ENCODE data around the gene TMEM208.

DNA sequence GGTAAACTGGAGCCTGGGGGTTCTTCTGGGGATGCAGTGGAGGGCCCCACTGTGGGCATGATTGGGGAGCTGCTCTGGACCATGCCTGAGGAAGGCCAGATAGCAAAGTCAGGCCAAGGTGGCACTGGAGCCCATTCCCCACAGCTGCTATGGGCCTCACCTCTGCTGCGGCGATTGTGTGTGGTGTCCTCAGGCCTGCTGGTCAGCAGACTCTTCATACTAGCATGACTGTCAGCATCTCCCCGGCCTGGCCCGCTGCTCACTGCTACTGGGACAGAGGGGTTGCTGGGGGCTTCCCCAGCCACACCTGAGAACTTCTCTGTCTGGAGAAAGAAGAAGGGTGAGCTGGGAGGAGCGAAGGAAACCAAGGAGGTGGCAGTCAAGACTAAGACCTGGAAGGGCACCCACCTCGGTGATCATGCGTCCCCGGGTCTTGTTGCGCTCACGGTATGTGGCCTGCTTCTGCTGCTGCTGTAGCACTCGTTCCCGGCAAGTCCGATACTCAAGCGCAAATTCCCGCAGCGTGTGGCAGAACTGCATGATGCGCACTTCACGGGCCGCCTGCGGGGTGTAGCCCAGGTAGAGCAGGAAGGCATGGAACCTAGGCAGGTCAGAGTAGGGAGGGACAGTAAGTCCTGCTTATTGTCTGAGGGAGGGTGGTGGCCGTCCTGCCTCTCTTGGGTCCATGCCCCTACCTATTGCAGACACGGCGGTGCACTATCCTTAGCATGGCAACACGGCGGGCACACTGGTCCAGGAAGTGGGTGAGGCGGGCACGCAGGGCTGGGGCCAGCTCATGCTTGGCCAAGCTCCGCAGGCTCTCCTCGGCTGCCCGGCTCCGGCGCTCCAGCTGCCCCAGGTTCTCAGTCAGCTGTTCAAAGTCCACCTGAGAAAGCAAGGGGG lies 3.2 kb downstream of the TMEM208 start:
- TF ChIP-seq, protein P1, sequence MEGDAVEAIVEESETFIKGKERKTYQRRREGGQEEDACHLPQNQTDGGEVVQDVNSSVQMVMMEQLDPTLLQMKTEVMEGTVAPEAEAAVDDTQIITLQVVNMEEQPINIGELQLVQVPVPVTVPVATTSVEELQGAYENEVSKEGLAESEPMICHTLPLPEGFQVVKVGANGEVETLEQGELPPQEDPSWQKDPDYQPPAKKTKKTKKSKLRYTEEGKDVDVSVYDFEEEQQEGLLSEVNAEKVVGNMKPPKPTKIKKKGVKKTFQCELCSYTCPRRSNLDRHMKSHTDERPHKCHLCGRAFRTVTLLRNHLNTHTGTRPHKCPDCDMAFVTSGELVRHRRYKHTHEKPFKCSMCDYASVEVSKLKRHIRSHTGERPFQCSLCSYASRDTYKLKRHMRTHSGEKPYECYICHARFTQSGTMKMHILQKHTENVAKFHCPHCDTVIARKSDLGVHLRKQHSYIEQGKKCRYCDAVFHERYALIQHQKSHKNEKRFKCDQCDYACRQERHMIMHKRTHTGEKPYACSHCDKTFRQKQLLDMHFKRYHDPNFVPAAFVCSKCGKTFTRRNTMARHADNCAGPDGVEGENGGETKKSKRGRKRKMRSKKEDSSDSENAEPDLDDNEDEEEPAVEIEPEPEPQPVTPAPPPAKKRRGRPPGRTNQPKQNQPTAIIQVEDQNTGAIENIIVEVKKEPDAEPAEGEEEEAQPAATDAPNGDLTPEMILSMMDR (IDR thresholded peaks at IDR 0.05): no peak
- no peak for TF ChIP-seq ZNF232 (CRISPR knock-in tag; IDR thresholded peaks at IDR 0.05)
- TF ChIP-seq NR3C1 (CRISPR knock-in tag; conservative IDR thresholded peaks at IDR 0.05; ENCODE audit: low read depth): no peak
- no peak for TF ChIP-seq ZNF138 (CRISPR knock-in tag; conservative IDR thresholded peaks at IDR 0.05)
- no peak for TF ChIP-seq FOXJ3 (CRISPR knock-in tag; IDR thresholded peaks at IDR 0.05; ENCODE audit: borderline replicate concordance)
- TF ChIP-seq FOXP1 (CRISPR knock-in tag; IDR thresholded peaks at IDR 0.05; ENCODE audit: borderline replicate concordance): no peak
- TF ChIP-seq, protein P2, sequence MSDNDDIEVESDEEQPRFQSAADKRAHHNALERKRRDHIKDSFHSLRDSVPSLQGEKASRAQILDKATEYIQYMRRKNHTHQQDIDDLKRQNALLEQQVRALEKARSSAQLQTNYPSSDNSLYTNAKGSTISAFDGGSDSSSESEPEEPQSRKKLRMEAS (CRISPR knock-in tag; IDR thresholded peaks at IDR 0.05): no peak
- no peak for TF ChIP-seq SMAD4 (CRISPR knock-in tag; IDR thresholded peaks at IDR 0.05)
- TF ChIP-seq, protein P3, sequence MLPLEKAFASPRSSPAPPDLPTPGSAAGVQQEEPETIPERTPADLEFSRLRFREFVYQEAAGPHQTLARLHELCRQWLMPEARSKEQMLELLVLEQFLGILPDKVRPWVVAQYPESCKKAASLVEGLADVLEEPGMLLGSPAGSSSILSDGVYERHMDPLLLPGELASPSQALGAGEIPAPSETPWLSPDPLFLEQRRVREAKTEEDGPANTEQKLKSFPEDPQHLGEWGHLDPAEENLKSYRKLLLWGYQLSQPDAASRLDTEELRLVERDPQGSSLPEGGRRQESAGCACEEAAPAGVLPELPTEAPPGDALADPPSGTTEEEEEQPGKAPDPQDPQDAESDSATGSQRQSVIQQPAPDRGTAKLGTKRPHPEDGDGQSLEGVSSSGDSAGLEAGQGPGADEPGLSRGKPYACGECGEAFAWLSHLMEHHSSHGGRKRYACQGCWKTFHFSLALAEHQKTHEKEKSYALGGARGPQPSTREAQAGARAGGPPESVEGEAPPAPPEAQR (CRISPR knock-in tag; IDR thresholded peaks at IDR 0.05): no peak
- TF ChIP-seq, protein P4, sequence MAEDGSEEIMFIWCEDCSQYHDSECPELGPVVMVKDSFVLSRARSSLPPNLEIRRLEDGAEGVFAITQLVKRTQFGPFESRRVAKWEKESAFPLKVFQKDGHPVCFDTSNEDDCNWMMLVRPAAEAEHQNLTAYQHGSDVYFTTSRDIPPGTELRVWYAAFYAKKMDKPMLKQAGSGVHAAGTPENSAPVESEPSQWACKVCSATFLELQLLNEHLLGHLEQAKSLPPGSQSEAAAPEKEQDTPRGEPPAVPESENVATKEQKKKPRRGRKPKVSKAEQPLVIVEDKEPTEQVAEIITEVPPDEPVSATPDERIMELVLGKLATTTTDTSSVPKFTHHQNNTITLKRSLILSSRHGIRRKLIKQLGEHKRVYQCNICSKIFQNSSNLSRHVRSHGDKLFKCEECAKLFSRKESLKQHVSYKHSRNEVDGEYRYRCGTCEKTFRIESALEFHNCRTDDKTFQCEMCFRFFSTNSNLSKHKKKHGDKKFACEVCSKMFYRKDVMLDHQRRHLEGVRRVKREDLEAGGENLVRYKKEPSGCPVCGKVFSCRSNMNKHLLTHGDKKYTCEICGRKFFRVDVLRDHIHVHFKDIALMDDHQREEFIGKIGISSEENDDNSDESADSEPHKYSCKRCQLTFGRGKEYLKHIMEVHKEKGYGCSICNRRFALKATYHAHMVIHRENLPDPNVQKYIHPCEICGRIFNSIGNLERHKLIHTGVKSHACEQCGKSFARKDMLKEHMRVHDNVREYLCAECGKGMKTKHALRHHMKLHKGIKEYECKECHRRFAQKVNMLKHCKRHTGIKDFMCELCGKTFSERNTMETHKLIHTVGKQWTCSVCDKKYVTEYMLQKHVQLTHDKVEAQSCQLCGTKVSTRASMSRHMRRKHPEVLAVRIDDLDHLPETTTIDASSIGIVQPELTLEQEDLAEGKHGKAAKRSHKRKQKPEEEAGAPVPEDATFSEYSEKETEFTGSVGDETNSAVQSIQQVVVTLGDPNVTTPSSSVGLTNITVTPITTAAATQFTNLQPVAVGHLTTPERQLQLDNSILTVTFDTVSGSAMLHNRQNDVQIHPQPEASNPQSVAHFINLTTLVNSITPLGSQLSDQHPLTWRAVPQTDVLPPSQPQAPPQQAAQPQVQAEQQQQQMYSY (CRISPR knock-in tag; IDR thresholded peaks at IDR 0.05): no peak
- TF ChIP-seq SP1 (CRISPR knock-in tag; conservative IDR thresholded peaks at IDR 0.05): no peak
- TF ChIP-seq, protein P5, sequence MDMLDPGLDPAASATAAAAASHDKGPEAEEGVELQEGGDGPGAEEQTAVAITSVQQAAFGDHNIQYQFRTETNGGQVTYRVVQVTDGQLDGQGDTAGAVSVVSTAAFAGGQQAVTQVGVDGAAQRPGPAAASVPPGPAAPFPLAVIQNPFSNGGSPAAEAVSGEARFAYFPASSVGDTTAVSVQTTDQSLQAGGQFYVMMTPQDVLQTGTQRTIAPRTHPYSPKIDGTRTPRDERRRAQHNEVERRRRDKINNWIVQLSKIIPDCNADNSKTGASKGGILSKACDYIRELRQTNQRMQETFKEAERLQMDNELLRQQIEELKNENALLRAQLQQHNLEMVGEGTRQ (CRISPR knock-in tag; IDR thresholded peaks at IDR 0.05): no peak

Measured in WTC11 (cell line).